ENCODE measurements around the gene KCNIP1.

- TF ChIP-seq SUZ12 (IDR thresholded peaks at IDR 0.05; ENCODE audit: low read length) (no peak), EP300 (IDR thresholded peaks at IDR 0.05; ENCODE audit: borderline replicate concordance in 1 of 2, low read depth in 2 of 2, low read length in 2 of 2) (no peak), JUN (IDR thresholded peaks at IDR 0.05; ENCODE audit: low read depth, low read length) (no peak), POLR2A (IDR thresholded peaks at IDR 0.05; ENCODE audit: control extremely low read depth in 1 of 2, low read depth in 2 of 2, low read length in 2 of 2) (no peak), YY1 (IDR thresholded peaks at IDR 0.05; ENCODE audit: low read depth, low read length) (no peak), MAX (IDR thresholded peaks at IDR 0.05) (no peak), NANOG (IDR thresholded peaks at IDR 0.05; ENCODE audit: insufficient read depth, low read depth, low read length, poor library complexity, severe bottlenecking) (no peak), HDAC6 (IDR thresholded peaks at IDR 0.05; ENCODE audit: low read depth, low read length) (no peak), CTCF (IDR thresholded peaks at IDR 0.05; ENCODE audit: control extremely low read depth in 1 of 3, insufficient read depth in 1 of 3, low read depth in 1 of 3, low read length in 3 of 3) (no peak), RXRA (IDR thresholded peaks at IDR 0.05; ENCODE audit: insufficient read depth, low read depth, low read length) (no peak), CHD7 (IDR thresholded peaks at IDR 0.05; ENCODE audit: insufficient replicate concordance, low read length) (no peak)
Observed at GRCh38 chr5:170484459-170484831, 19.4 kb upstream of the KCNIP1 start.

All from H1 (cell line).